Heart right ventricle (tissue), 16 donors: ENCODE measurements around the gene ANO1. TPM values are rescaled to one million over a fixed set of nuclear protein-coding genes. Genes with fewer than 3 reads are reported as not detected.

ENCODE experiments used
- ATAC-seq, 8 donors: fragments of 200-7000 bp; cut with Tn5 transposase; one replicate each; pipeline ENCODE4 v1.9.1; 2020; ENCODE audit warnings: mild to moderate bottlenecking in 8 of 8, moderate library complexity in 8 of 8, moderate number of reproducible peaks in 1 of 8
- DNase-seq, 2 donors: peaks; one replicate each; pipeline ENCODE4 v3.0.0-alpha.2; 2020
- H3K27ac ChIP-seq, 10 donors: fragments of 200-600 bp; sonication (generic) in 2 of 10; one replicate each; pipeline versions ENCODE4 v1.5.0 to v1.8.0; 2020 to 2022; ENCODE audit warnings: mild to moderate bottlenecking in 3 of 10
- H3K27me3 ChIP-seq, 7 donors: fragments of 200-600 bp; one replicate each; pipeline ENCODE4 v1.8.0; 2021 to 2022; ENCODE audit warnings: mild to moderate bottlenecking in 2 of 7
- H3K36me3 ChIP-seq, 9 donors: fragments of 200-600 bp; sonication (generic) in 1 of 9; one replicate each; pipeline versions ENCODE4 v1.5.0 to v1.8.0; 2020 to 2022; ENCODE audit warnings: mild to moderate bottlenecking in 2 of 9
- H3K4me1 ChIP-seq, 9 donors: fragments of 200-600 bp; sonication (generic) in 1 of 9; one replicate each; pipeline versions ENCODE4 v1.5.0 to v1.8.0; 2020 to 2022; ENCODE audit warnings: mild to moderate bottlenecking in 4 of 9
- H3K4me3 ChIP-seq, 10 donors: fragments of 200-600 bp; sonication (generic) in 2 of 10; one replicate each; pipeline versions ENCODE4 v1.5.0 to v1.8.0; 2020 to 2022; ENCODE audit warnings: mild to moderate bottlenecking in 7 of 10, moderate library complexity in 2 of 10
- H3K9me3 ChIP-seq, 11 donors: fragments of 200-600 bp in 10 of 11; sonication (generic) in 2 of 11; one replicate each; pipeline versions ENCODE4 v1.5.0 to v1.8.0; 2013 to 2022; ENCODE audit warnings: mild to moderate bottlenecking in 2 of 11, control low read depth in 1 of 11, moderate library complexity in 1 of 11
- CTCF ChIP-seq, 9 donors: fragments of 200-600 bp; sonication (generic) in 2 of 9; IDR thresholded peaks; one replicate each; pipeline versions ENCODE4 v1.5.0 to v1.8.0; 2021 to 2022; ENCODE audit warnings: antibody characterized with exemption in 9 of 9, mild to moderate bottlenecking in 5 of 9, moderate library complexity in 1 of 9
- WGBS, 2 donors: extraction: QIAGEN DNeasy Blood & Tissue Kit; methylation state at CpG; one replicate each; pipeline ENCODE4 v1.1.7; 2013; ENCODE audit warnings: inconsistent platforms in 1 of 2; 5-methylcytosine and 5-hydroxymethylcytosine counted together
- intact Hi-C, 10 donors: fragments of 100-400 bp; cut with DNase I; formaldehyde crosslinking; loops; one replicate each; pipeline versions ENCODE4 v1.11.1 to v1.14.2; 2022
- polyA plus RNA-seq, 2 donors: library from polyadenylated mRNA; stranded (reverse); fragments of 200-250 nt; gene quantifications; one replicate each; pipeline ENCODE4 v1.2.3, GENCODE V29; 2013
- total RNA-seq, 10 donors: library from RNA; stranded (reverse); fragmentation: NEBNext Ultra II Directional in 3 of 10; extraction: Animal tissue kit (Norgen Biotek cat#: 25700) in 3 of 10; gene quantifications; one replicate each; pipeline versions ENCODE4 v1.2.1 to v1.2.4, GENCODE V29; 2021 to 2023
- donor health status: Arrhythmogenic right ventricular cardiomyopathy.
- donor health status: ischemic (EF 13 %, LVEDD 7.1; RV severe dilation, severe dysfunction).
- donor health status: healthy with polysubstance abuse.
- donor health status: DM: no; HTN: yes; CAD: no.
- donor health status: DM: no; HTN: no; CAD: no.
- donor health status: ischemic (EF 25% LVEDD 6.9; RV normal size, moderate dysfunction).
- donor health status: ischemic (EF 25% LVEDD 5.7; RV mildly dilated, moderate dysfunction).
- donor health status: healthy.
- donor health status: DM: yes; HTN: yes; CAD: no.
- donor health status: Ischemic cardiomyopathy.
- donor health status: ischemic (EF 35%, LVEDD 5.7; RV mildly dilated, moderate dysfunction).
- donor health status: nonischemic (EF 11% LVEDD 7.7; RV severe dilation, severe dysfunction).
- donor health status: DM: yes; HTN: yes; CAD: no.
- donor health status: PGD.
- donor health status: ischemic (EF 29% LVEDD 5.4; RV normal size, mild dysfunction).
- donor health status: nonischemic (EF 23%, LVEDD 6.1; RV moderate dilation, normal function).

The ANO1 gene
- total and polyA plus RNA-seq, 12 donors = 6.6 to 13.8 (median 9.7) TPM

GRCh38 chr11:70076461-70076931, 1.6 kb upstream of the ANO1 start:
- 67 to 80% methylated on average over 6 of the region's 6 CpGs for WGBS, 2 donors
- Histone ChIP-seq H3K9me3 (no peaks in the 10 kb centered on the region), H3K36me3 (no peaks in the 10 kb centered on the region), H3K4me1 (peaks cover 14 to 58% (median 22%) of the 10 kb centered on the region in 9 donors), H3K4me3 (no peak overlapping the region), H3K27me3 (peaks cover 0 to 68% (median 44%) of the 10 kb centered on the region in 7 donors), H3K27ac (peak overlapping the region in 4 of 10 donors; percentile 35 to 88 (median 84))
- ATAC-seq (no peak), DNase-seq (no peak)
- no peak for TF ChIP-seq CTCF (IDR thresholded peaks at IDR 0.05)
- intact Hi-C loops = loop anchor here in 6 of 10 donors (5.0 to 10.0 kb wide), 5 partner anchors 112 to 162 kb away; no protein-coding TSS in a partner anchor

- Histone ChIP-seq H3K36me3 (no peaks in the 10 kb centered on the region), H3K27me3 (peaks cover 0 to 68% (median 36%) of the 10 kb centered on the region in 7 donors), H3K27ac (peak overlapping the region in 8 of 10 donors; percentile 10 to 88 (median 68)), H3K4me1 (peaks cover 14 to 51% (median 16%) of the 10 kb centered on the region in 9 donors), H3K4me3 (peak overlapping the region in 9 of 10 donors; percentile 14 to 59 (median 47)), H3K9me3 (no peaks in the 10 kb centered on the region)
- DNase-seq (no peak), ATAC-seq (no peak)
- no peak for TF ChIP-seq CTCF (IDR thresholded peaks at IDR 0.05)
- WGBS, 2 donors = 23 to 26% methylated on average over 26 of the region's 26 CpGs
- intact Hi-C loops = loop anchor here in 6 of 10 donors (5.0 to 10.0 kb wide), 5 partner anchors 113 to 163 kb away; no protein-coding TSS in a partner anchor
These were observed 564 bp upstream of the ANO1 start for GRCh38 chr11:70077411-70078094.

- DNase-seq (no peak), ATAC-seq (peak in 6 of 8 donors; percentile 2 to 40 (median 20))
- H3K27ac ChIP-seq = peak overlapping the region; percentile 15 to 88 (median 76)
- H3K4me3 ChIP-seq = peak overlapping the region; percentile 4 to 59 (median 50)
- H3K9me3 ChIP-seq = no peaks in the 10 kb centered on the region
- peaks cover 0 to 57% (median 32%) of the 10 kb centered on the region in 7 donors for H3K27me3 ChIP-seq
- no peaks in the 10 kb centered on the region for H3K36me3 ChIP-seq
- TF ChIP-seq CTCF (IDR thresholded peaks at IDR 0.05) = no peak
- intact Hi-C loops = loop anchor here in 6 of 10 donors (5.0 to 10.0 kb wide), 5 partner anchors 114 to 164 kb away; no protein-coding TSS in a partner anchor
- WGBS, 2 donors = 10 to 12% methylated on average over 45 to 50 of the region's 50 CpGs
- peaks cover 4 to 46% (median 7%) of the 10 kb centered on the region in 9 donors for H3K4me1 ChIP-seq
These were observed 882 bp downstream of the ANO1 start for GRCh38 chr11:70078781-70079616.

GRCh38 chr11:70079691-70080090, 1.6 kb downstream of the ANO1 start:
- DNase-seq = no peak
- WGBS, 2 donors = 71 to 76% methylated on average over 5 of the region's 5 CpGs
- no peak for TF ChIP-seq CTCF (IDR thresholded peaks at IDR 0.05)
- Histone ChIP-seq H3K36me3 (no peaks in the 10 kb centered on the region), H3K4me1 (peaks cover 0 to 46% (median 7%) of the 10 kb centered on the region in 9 donors), H3K9me3 (no peaks in the 10 kb centered on the region), H3K27ac (peak overlapping the region in 8 of 10 donors; percentile 23 to 88 (median 76)), H3K4me3 (peak overlapping the region in 9 of 10 donors; percentile 35 to 59 (median 53)), H3K27me3 (peaks cover 0 to 50% (median 25%) of the 10 kb centered on the region in 7 donors)
- intact Hi-C loops = loop anchor here in 8 of 10 donors (2.0 to 10.0 kb wide), 7 partner anchors 95 to 165 kb away; no protein-coding TSS in a partner anchor
- ATAC-seq = peak in 3 of 8 donors; percentile 4 to 15 (median 8)
